Hepatocyte (in vitro differentiated cells): ENCODE data around the gene MBOAT2. TPM values are rescaled to one million over a fixed set of nuclear protein-coding genes. Genes with fewer than 3 reads are reported as not detected.

Experiments used
- DNase-seq: peaks from one replicate; pipeline ENCODE4 v3.0.0-alpha.2; 2016; ENCODE audit warnings: low spot score
- H2AFZ ChIP-seq: fragments of 200-600 bp; sonication (generic); 2 replicates; pipeline ENCODE4 v1.6.0; 2016; ENCODE audit warnings: antibody characterized with exemption, mild to moderate bottlenecking
- H3K27ac ChIP-seq: fragments of 200-600 bp; sonication (generic); 2 replicates; pipeline ENCODE4 v1.5.1; 2016; ENCODE audit warnings: mild to moderate bottlenecking
- H3K27me3 ChIP-seq: fragments of 200-600 bp; sonication (generic); 2 replicates; pipeline ENCODE4 v1.6.1; 2016
- H3K36me3 ChIP-seq: fragments of 200-600 bp; sonication (generic); replicated peaks from 2 replicates; pipeline ENCODE4 v1.5.1; 2016; ENCODE audit warnings: low read depth; ENCODE audit not compliant: insufficient read depth
- H3K4me1 ChIP-seq: fragments of 200-600 bp; sonication (generic); 2 replicates; pipeline ENCODE4 v1.5.1; 2016; ENCODE audit warnings: mild to moderate bottlenecking, moderate library complexity; ENCODE audit not compliant: insufficient read depth
- H3K4me2 ChIP-seq: fragments of 200-600 bp; sonication (generic); 2 replicates; pipeline ENCODE4 v1.6.0; 2016
- H3K4me3 ChIP-seq: fragments of 200-600 bp; sonication (generic); 2 replicates; pipeline ENCODE4 v1.5.1; 2016; ENCODE audit warnings: mild to moderate bottlenecking
- H3K79me2 ChIP-seq: fragments of 200-600 bp; sonication (generic); 2 replicates; pipeline ENCODE4 v1.6.0; 2017; ENCODE audit warnings: mild to moderate bottlenecking
- H3K9me2 ChIP-seq: fragments of 200-600 bp; sonication (generic); replicated peaks from 2 replicates; pipeline ENCODE4 v1.6.0; 2017; ENCODE audit warnings: mild to moderate bottlenecking; ENCODE audit not compliant: insufficient read depth
- H3K9me3 ChIP-seq: fragments of 200-600 bp; sonication (generic); 2 replicates; pipeline ENCODE4 v1.5.1; 2016; ENCODE audit warnings: low read depth, mild to moderate bottlenecking
- H4K20me1 ChIP-seq: fragments of 200-600 bp; sonication (generic); 2 replicates; pipeline ENCODE4 v1.6.0; 2016; ENCODE audit warnings: mild to moderate bottlenecking; ENCODE audit not compliant: insufficient read depth, poor library complexity, severe bottlenecking
- CTCF ChIP-seq: fragments of 200-600 bp; sonication (generic); IDR thresholded peaks from 2 replicates; pipeline ENCODE4 v1.5.1; 2016; ENCODE audit warnings: antibody characterized with exemption, mild to moderate bottlenecking; ENCODE audit not compliant: poor library complexity
- EZH2 ChIP-seq: fragments of 200-600 bp; sonication (generic); IDR thresholded peaks from 2 replicates; pipeline ENCODE4 v1.6.1; 2016; ENCODE audit warnings: antibody characterized with exemption, mild to moderate bottlenecking, borderline replicate concordance
- EZH2phosphoT487 ChIP-seq: fragments of 200-600 bp; sonication (generic); IDR thresholded peaks from one replicate; pipeline ENCODE4 v1.6.1; 2018; ENCODE audit warnings: antibody characterized with exemption, mild to moderate bottlenecking, low read depth, moderate library complexity; ENCODE audit not compliant: unreplicated experiment, severe bottlenecking
- WGBS: methylation state at CpG from one replicate; pipeline ENCODE4 v1.1.6; 2016; ENCODE audit warnings: low lambda C conversion rate; ENCODE audit errors: missing lambda C conversion rate; 5-methylcytosine and 5-hydroxymethylcytosine counted together
- polyA plus RNA-seq: library from polyadenylated mRNA; unstranded; fragments of >200 nt; fragmentation: Nextera tagmentation; extraction: Ambion mirVana; gene quantifications from 2 replicates; pipeline ENCODE4 v1.2.1, GENCODE V29; 2016
- total RNA-seq: library from RNA; depleted of rRNA; stranded (reverse); fragments of >200 nt; gene quantifications from 2 replicates; pipeline ENCODE4 v1.2.3, GENCODE V29; 2014

Gene MBOAT2
- total and polyA plus RNA-seq, 2 experiments from 2014 or later: 22.8 to 35.2 TPM

DNA sequence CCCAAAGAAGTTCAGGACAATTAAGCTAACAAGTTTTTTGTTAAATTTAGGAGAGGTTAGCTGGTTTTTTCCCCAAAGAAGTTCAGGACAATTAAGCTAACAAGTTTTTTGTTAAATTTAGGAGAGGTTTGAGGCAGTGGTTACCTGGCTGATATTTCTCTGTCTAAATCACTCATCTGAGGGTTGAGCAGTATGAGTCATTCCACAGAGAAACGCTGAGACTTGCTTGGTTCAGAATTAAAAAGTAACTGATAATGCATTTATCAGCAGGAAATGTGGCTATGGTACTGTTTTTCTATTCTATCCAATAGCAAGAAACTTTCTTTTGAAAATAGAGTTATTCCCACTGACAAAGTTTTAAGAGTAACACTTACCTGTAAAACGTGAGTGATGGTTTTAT, 143.2 kb downstream of the MBOAT2 start:
- Histone ChIP-seq H3K27me3 (no peaks in the 10 kb centered on the region), H3K9me3 (no peaks in the 10 kb centered on the region), H3K36me3 (no peaks in the 10 kb centered on the region), H3K27ac (no peak overlapping the region), H3K4me2 (no peak overlapping the region), H4K20me1 (no peaks in the 10 kb centered on the region), H2AFZ (no peak overlapping the region), H3K9me2 (no peaks in the 10 kb centered on the region), H3K79me2 (no peaks in the 10 kb centered on the region), H3K4me3 (no peak overlapping the region), H3K4me1 (no peaks in the 10 kb centered on the region)
- no peak for DNase-seq
- TF ChIP-seq CTCF: no peak
- no peak for TF ChIP-seq EZH2phosphoT487
- no peak for TF ChIP-seq EZH2
- WGBS: 74% methylated on average over 2 of the region's 2 CpGs

DNA sequence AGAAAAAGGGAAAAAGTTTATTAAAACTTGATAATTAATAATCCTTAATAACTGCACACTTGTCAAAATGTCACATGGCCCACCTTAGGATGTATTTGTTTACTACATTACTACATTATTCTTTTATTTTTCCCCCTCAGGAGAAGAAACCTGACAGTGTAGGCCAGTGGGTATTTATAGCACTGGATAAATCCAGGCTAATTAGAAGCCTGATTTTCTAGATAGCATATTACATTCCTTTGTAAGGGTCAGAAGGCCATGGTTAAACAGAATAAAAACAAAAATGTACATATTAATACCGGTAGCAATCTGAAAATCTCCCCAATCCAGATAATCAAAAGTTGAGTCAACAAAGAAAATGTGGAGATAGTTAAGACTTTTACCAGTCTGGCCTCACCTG, 144.6 kb downstream of the MBOAT2 start:
- Histone ChIP-seq H3K9me2 (no peaks in the 10 kb centered on the region), H3K4me2 (no peak overlapping the region), H3K79me2 (no peaks in the 10 kb centered on the region), H4K20me1 (no peaks in the 10 kb centered on the region), H3K36me3 (no peaks in the 10 kb centered on the region), H3K4me1 (no peaks in the 10 kb centered on the region), H3K27me3 (no peaks in the 10 kb centered on the region), H3K9me3 (no peaks in the 10 kb centered on the region), H3K4me3 (no peak overlapping the region), H3K27ac (no peak overlapping the region), H2AFZ (no peak overlapping the region)
- DNase-seq: no peak
- WGBS: 40% methylated on average over 1 of the region's 1 CpG
- TF ChIP-seq EZH2phosphoT487 (no peak), CTCF (no peak), EZH2 (no peak)

DNA sequence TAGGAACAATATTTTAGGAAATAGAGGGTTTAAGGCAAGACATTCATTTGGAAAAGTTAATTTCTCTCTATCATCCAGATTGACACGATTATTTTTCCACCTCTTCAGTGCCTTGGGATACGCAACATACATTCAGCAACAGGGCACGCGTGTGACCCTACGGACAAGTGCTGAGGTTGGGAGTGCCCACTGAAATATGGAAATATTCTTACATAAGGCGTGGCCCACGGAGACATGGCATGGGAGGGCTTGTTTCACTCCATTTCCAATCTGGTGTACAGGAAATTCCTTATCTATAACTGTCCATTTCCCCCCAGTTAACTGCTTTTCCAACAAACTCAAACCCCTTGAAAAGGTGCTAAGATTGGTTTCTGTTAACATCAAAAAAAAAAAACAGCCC, 145.2 kb downstream of the MBOAT2 start:
- no peaks in the 10 kb centered on the region for H3K4me1 ChIP-seq
- H4K20me1 ChIP-seq: no peaks in the 10 kb centered on the region
- TF ChIP-seq EZH2phosphoT487: no peak
- no peak for TF ChIP-seq EZH2
- TF ChIP-seq CTCF: no peak
- H2AFZ ChIP-seq: no peak overlapping the region
- no peak overlapping the region for H3K4me3 ChIP-seq
- no peak overlapping the region for H3K27ac ChIP-seq
- WGBS: 94% methylated on average over 7 of the region's 7 CpGs
- no peak overlapping the region for H3K4me2 ChIP-seq
- no peaks in the 10 kb centered on the region for H3K79me2 ChIP-seq
- no peaks in the 10 kb centered on the region for H3K9me3 ChIP-seq
- H3K9me2 ChIP-seq: no peaks in the 10 kb centered on the region
- no peaks in the 10 kb centered on the region for H3K27me3 ChIP-seq
- no peaks in the 10 kb centered on the region for H3K36me3 ChIP-seq
- no peak for DNase-seq

GRCh38 chr2:8857709-8858108, 145.8 kb downstream of the MBOAT2 start:
- H3K4me2 ChIP-seq: no peak overlapping the region
- H3K9me3 ChIP-seq: no peaks in the 10 kb centered on the region
- H3K79me2 ChIP-seq: no peaks in the 10 kb centered on the region
- no peaks in the 10 kb centered on the region for H4K20me1 ChIP-seq
- H3K4me1 ChIP-seq: no peaks in the 10 kb centered on the region
- TF ChIP-seq EZH2phosphoT487 (no peak), EZH2 (no peak), CTCF (no peak)
- no peaks in the 10 kb centered on the region for H3K36me3 ChIP-seq
- no peaks in the 10 kb centered on the region for H3K27me3 ChIP-seq
- 66% methylated on average over 11 of the region's 11 CpGs for WGBS
- no peak for DNase-seq
- no peak overlapping the region for H2AFZ ChIP-seq
- H3K27ac ChIP-seq: no peak overlapping the region
- H3K4me3 ChIP-seq: no peak overlapping the region
- H3K9me2 ChIP-seq: no peaks in the 10 kb centered on the region
